CD4-positive, alpha-beta T cell treated with Interleukin-10 for 1 hour (primary cell): Measurements from ENCODE around the gene ALOX15B.

Experiments
- DNase-seq: peaks from one replicate; pipeline ENCODE4 v3.0.0-alpha.2; 2020

ALOX15B gene

GRCh38 chr17:8087075-8087951, 48.5 kb downstream of the ALOX15B start, which contains the start of gene ALOX12B:
Gene ALOX12B, minus strand, starts transcription at chr17:8087716. Its CDS starts 274 bp downstream, at chr17:8087442.
- DNase-seq = no peak

- no peak for DNase-seq
These were observed 49.0 kb downstream of the ALOX15B start for GRCh38 chr17:8087952-8088230.

- no peak for DNase-seq
These were observed 50.9 kb downstream of the ALOX15B start for GRCh38 chr17:8089728-8090127.

- DNase-seq = no peak
These were observed 52.3 kb downstream of the ALOX15B start for GRCh38 chr17:8091033-8091687.

GRCh38 chr17:8095361-8095760, 56.5 kb downstream of the ALOX15B start:
- DNase-seq = no peak

- no peak for DNase-seq
These were observed 57.7 kb downstream of the ALOX15B start for GRCh38 chr17:8096541-8096940.
